Measurements from ENCODE around the gene OPN4. TPM values are rescaled to one million over a fixed set of nuclear protein-coding genes. Genes with fewer than 3 reads are reported as not detected.
A peak's percentile ranks its signal among the peaks of the same experiment; 100 is the strongest.

Gene OPN4
- total RNA-seq, 1 donor from 2014 or later = not detected

- H3K4me1 ChIP-seq = peaks cover 34% of the 10 kb centered on the region
- H3K9me3 Mint-ChIP-seq = no peaks in the 10 kb centered on the region
Observed at GRCh38 chr10:86671419-86671818, 17.1 kb downstream of the OPN4 start.

GRCh38 chr10:86671985-86672710, 17.8 kb downstream of the OPN4 start:
- Histone ChIP-seq H3K79me2 (ENCODE audit: low read depth) (no peaks in the 10 kb centered on the region), H3K27me3 (no peaks in the 10 kb centered on the region), H3K9ac (no peak overlapping the region), H3K4me3 (no peak overlapping the region), H3K4me1 (peaks cover 34% of the 10 kb centered on the region), H2AFZ (replicated peaks) (peak overlapping the region; percentile 50), H3K27ac (no peak overlapping the region), H4K20me1 (ENCODE audit: low read depth) (no peaks in the 10 kb centered on the region), H3F3A (ENCODE audit: low read depth) (no peaks in the 10 kb centered on the region), H3K36me3 (no peaks in the 10 kb centered on the region), H3K4me2 (peak overlapping the region; percentile 20), H3K9me3 (ENCODE audit: low read depth) (no peaks in the 10 kb centered on the region)
- Mint-ChIP-seq H3K36me3 (no peaks in the 10 kb centered on the region), H3K4me3 (no peak overlapping the region), H3K4me1 (peaks cover 37% of the 10 kb centered on the region), H3K27me3 (ENCODE audit: insufficient read depth, low read depth) (peaks cover 3% of the 10 kb centered on the region), H3K9me3 (no peaks in the 10 kb centered on the region), H3K27ac (peak overlapping the region; percentile 96)
- peak; percentile 42 for DNase-seq (ENCODE audit: low spot score)
- TF ChIP-seq EZH2 (IDR thresholded peaks at IDR 0.05) (no peak), CTCF (IDR thresholded peaks at IDR 0.05) (no peak), EZH2phosphoT487 (IDR thresholded peaks at IDR 0.05) (no peak)

More at GRCh38 chr10:86671419-86671818, 17.1 kb downstream of the OPN4 start:
- no peak overlapping the region for H3K4me2 ChIP-seq
- no peaks in the 10 kb centered on the region for H3F3A ChIP-seq (ENCODE audit: low read depth)
- no peak overlapping the region for H3K27ac ChIP-seq
- no peaks in the 10 kb centered on the region for H3K36me3 Mint-ChIP-seq
- DNase-seq (ENCODE audit: low spot score) = no peak
- H3K9me3 ChIP-seq (ENCODE audit: low read depth) = no peaks in the 10 kb centered on the region
- no peak overlapping the region for H3K4me3 Mint-ChIP-seq
- H3K79me2 ChIP-seq (ENCODE audit: low read depth) = no peaks in the 10 kb centered on the region
- no peak overlapping the region for H3K27ac Mint-ChIP-seq
- peaks cover 2% of the 10 kb centered on the region for H3K27me3 Mint-ChIP-seq (ENCODE audit: insufficient read depth, low read depth)
- H3K9ac ChIP-seq = no peak overlapping the region
- H3K36me3 ChIP-seq = no peaks in the 10 kb centered on the region
- no peaks in the 10 kb centered on the region for H4K20me1 ChIP-seq (ENCODE audit: low read depth)
- no peak overlapping the region for H3K4me3 ChIP-seq
- H3K27me3 ChIP-seq = no peaks in the 10 kb centered on the region
- no peak overlapping the region for H2AFZ ChIP-seq (replicated peaks)
- H3K4me1 Mint-ChIP-seq = peaks cover 37% of the 10 kb centered on the region
- TF ChIP-seq EZH2 (IDR thresholded peaks at IDR 0.05) (no peak), CTCF (IDR thresholded peaks at IDR 0.05) (no peak), EZH2phosphoT487 (IDR thresholded peaks at IDR 0.05) (no peak)

- Histone ChIP-seq H3K9ac (no peak overlapping the region), H3K27ac (no peak overlapping the region)
Observed at GRCh38 chr10:86673216-86673826, 19.0 kb downstream of the OPN4 start.

More at GRCh38 chr10:86673216-86673826, 19.0 kb downstream of the OPN4 start:
- H3K27me3 ChIP-seq = no peaks in the 10 kb centered on the region
- Mint-ChIP-seq H3K27ac (peak overlapping the region; percentile 17), H3K36me3 (no peaks in the 10 kb centered on the region), H3K4me3 (no peak overlapping the region), H3K4me1 (peaks cover 32% of the 10 kb centered on the region), H3K27me3 (ENCODE audit: insufficient read depth, low read depth) (peaks cover 3% of the 10 kb centered on the region), H3K9me3 (no peaks in the 10 kb centered on the region)
- H3K4me1 ChIP-seq = peaks cover 31% of the 10 kb centered on the region
- DNase-seq (ENCODE audit: low spot score) = no peak
- no peaks in the 10 kb centered on the region for H3K36me3 ChIP-seq
- no peaks in the 10 kb centered on the region for H4K20me1 ChIP-seq (ENCODE audit: low read depth)
- no peaks in the 10 kb centered on the region for H3F3A ChIP-seq (ENCODE audit: low read depth)
- peak overlapping the region; percentile 42 for H3K4me2 ChIP-seq
- no peaks in the 10 kb centered on the region for H3K9me3 ChIP-seq (ENCODE audit: low read depth)
- H3K79me2 ChIP-seq (ENCODE audit: low read depth) = no peaks in the 10 kb centered on the region
- H2AFZ ChIP-seq (replicated peaks) = no peak overlapping the region
- no peak for TF ChIP-seq EZH2 (IDR thresholded peaks at IDR 0.05)
- TF ChIP-seq CTCF (IDR thresholded peaks at IDR 0.05) = no peak
- TF ChIP-seq EZH2phosphoT487 (IDR thresholded peaks at IDR 0.05) = no peak
- no peak overlapping the region for H3K4me3 ChIP-seq
